DMS153 treated with DMSO at 0.1 percent for 48 hours (cell line): ENCODE measurements around the gene SKAP1.

Source experiments
- DNase-seq: peaks from one replicate; lab custom pipeline; 2025; ENCODE audit not compliant: unreplicated experiment; lab: John Stamatoyannopoulos, UW

Gene SKAP1

GRCh38 chr17:48153691-48154358, 276.2 kb downstream of the SKAP1 start:
- DNase-seq: peak; percentile 66

GRCh38 chr17:48152289-48152688, 277.7 kb downstream of the SKAP1 start:
- DNase-seq: no peak

GRCh38 chr17:48151220-48151619, 278.8 kb downstream of the SKAP1 start:
- no peak for DNase-seq

- DNase-seq: no peak
Observed at GRCh38 chr17:48150597-48151001, 279.4 kb downstream of the SKAP1 start.

GRCh38 chr17:48149787-48150463, 280.1 kb downstream of the SKAP1 start:
- no peak for DNase-seq

DNA sequence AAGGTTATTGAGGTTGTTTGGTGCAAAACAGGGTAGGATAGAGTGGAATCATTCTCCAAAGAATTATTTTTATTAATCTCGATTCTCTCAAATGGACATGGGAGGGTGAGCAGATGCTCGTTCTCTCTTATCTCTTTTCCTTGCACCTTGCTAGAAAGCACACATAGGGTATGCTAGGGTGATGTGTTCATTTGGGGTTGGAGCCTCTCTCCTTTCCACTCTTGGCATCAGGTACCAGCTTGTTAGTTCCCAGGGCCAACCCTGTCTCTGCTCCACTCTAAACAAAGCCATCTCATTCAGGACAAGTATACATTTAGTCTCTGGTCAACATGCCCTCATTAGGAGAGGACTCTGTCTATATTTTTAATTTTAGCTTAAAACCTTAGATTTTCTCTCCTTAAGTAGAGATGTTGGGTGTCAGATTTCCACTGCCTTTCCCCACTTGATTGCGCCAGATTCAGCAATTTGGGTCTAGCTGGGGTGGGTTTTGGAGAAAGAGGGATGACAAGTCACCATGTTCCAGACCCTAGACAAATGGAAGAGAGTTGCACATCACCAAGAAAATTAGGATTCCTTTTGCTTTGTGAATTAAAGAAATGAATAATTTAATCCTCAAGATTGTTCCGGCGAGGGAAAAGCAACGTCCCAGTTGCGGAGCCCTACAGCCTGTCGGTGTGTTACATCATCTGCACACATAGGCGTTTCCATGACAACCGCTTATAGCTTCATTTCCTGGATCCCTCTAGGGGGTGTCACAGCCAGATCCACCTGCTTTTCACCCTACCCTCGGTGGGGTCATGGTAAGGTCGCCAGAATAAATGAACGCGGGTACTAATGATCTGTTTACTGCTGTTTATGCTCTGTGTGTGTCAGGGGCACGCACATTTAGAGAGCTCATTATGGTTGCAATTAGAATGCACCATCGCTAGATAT, 280.9 kb downstream of the SKAP1 start:
- no peak for DNase-seq

DNA sequence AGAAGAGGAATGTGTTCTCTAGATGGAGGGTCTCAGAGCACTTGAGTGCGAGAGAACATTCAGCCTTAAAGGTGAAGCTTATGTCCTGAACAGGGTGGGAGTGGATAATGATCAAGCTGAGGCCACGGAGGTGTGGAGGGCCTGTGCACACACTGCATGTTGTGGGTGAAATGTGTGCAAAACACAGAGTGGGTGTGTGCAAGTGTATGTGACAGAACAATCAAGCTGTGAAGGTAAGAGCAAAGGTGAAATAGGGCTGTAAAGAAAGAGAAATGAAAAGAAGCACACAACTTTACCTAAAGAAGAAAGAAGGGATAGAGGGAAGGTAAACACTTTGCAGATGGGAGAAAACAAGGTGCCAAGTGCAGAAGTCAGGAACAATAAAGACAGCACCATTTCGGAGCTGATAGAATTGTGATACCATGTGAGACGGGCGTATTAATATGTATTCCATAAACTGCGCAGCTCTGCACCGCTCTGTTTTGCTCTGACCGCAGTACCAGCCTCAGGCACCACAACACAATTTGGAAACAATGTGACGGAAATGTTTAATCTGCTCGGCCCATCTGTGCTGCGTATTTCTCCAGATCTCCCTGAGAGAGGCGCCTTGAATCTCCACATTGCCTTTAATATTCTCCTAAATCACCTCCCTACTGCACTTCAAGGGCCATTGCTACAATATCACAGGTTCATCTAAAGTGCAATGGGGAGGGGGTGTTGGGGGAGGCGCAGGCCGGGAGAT, 281.8 kb downstream of the SKAP1 start:
- DNase-seq: no peak

DNA sequence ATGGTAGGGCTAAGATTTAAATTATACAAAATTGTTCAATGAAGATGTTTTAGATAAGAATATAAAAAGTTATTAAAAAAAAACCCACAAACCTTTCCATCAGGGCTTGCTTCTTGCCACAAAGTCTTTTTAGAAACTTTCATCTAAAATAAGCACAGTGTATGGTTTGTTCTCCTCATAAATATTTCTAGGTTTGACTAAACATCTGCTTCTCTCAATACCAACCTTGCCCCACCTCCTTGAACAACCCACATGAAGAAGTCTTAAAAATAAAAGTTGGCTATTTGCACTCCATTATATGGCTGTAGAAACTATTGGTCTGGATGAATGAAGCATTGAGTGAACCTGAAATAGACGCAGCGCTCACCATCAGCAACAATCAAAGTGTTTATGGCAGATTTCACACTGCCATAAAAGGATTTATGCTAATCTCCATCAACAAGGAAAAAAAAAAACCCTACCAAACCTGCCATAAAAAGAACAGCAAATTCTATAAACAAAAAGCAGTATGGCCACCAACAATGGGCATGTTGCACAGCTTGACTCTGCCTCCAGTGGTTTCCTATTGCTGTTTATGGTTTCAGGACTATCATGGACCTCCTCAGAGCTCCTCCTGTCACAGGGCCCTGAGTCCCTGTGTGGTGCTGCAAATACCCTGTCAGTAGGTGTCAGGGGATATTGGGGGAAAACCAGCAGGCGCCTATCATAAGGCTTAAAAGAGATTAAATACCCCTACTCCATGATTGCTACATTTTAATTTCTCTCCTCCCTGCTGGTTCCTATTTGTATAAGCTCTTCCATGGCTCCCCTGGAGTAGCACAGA, 284.8 kb downstream of the SKAP1 start:
- no peak for DNase-seq

DNA sequence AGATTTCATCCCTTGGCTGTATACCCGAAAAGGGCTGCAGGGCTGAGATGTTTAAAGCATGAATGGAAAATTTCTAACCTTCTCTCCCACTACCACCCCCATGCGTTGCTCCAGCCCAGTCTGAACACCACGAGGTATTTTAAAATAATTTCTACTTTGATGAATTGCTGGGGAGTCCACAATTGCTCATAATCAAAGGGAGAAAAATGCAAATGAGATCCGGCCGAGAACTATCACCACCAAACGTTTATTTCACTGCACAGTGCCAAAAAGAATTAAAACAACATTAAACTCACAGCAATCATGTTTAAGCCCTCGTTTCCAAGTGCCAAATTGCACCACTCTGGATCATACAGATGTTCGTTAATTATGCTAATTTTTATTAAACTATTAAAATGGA, 285.8 kb downstream of the SKAP1 start:
- DNase-seq: no peak

GRCh38 chr17:48143629-48144028, 286.4 kb downstream of the SKAP1 start:
- no peak for DNase-seq

DNA sequence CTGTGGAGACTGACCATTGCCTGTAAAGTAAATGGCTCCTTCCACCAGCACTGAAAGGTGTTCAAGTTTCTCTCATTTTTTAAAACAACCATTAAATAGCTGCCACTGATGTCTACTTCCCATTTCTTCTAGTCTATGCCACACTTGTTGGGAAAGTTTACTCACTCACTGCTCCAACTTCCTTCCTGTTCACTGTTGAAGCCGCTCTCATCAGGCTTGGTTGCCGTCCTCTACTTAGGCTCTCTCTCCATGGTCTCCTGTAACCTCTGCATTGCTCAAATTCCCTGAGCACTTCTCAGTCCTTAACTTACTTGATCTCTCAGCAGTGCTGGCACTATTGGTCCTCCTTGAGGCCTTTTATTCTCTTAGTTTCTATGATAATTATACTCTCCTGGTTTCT, 290.1 kb downstream of the SKAP1 start:
- DNase-seq: no peak

DNA sequence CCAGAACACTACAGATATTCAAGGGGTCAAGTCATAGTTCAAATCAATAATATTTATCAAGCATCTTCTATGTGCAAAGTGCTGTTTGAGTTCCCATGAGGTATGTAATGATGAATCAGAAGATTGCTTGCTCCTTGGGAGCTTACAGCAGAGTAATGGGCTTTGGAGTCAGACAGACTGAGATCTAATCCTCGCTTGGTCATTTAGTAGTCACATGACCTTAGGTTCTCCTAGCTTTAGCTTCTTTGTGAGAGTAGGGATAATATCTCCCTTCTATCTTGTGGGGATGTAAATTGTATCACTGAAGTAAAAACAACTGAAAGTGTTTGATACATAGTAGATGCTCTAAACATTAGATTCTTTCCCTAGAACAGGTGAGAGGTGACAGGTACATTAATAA, 292.4 kb downstream of the SKAP1 start:
- no peak for DNase-seq

DNA sequence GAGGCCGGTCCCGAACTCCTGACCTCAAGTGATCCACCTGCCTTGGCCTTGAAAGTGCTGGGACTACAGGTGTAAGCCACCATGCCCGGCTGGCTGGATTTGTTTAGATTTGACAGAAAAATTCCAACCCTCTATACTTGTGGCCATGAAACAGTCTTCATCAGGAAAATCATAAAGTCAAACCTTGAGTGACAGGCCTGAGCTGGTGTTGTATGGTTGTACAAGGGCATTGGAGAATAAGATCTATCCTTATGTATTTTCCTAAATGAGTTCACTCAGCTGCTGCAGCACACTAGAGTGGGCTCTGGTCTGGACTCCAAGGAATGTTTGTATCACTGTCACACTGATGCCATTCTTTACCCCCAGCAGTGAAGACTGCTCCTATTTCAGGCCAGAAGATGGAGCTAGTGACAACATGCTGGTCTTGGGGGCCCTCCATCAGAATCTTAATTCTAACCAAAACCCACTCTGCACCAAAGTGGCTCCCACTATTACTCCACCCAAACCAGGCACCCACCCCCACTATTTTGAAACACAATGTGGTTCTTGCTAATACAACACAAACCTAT, 295.0 kb downstream of the SKAP1 start:
- DNase-seq: no peak

GRCh38 chr17:48132385-48132784, 297.6 kb downstream of the SKAP1 start:
- no peak for DNase-seq

DNA sequence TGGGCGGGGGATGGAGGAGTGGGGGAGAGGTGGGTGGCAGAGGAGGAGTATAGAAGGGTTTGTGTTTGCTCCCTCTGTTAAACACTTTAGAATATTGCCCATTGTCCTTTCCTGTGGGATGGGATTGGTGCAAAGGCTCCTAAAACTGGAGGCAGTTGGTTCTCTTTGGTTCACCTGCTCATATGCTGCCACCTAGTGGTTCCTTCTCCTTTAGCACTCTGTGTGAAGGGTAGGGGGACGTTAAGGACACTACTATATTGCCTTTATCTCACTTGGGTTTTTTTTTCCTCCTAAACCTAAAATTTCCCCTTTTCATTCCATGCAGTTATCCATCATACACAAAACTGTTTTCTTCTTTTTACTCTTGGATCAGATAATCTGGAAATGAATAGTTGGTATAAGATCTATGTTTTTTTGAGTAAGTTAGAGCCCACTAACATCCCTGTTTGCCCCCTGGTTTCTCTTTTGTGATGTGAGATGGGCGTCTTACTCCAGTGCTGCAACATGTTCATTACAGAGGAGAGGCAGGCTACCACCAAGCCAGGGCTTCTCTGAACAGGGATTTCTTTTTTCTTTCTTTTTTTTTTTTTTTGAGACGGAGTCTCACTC, 298.7 kb downstream of the SKAP1 start:
- peak; percentile 80 for DNase-seq

GRCh38 chr17:48129981-48130380, 300.0 kb downstream of the SKAP1 start:
- no peak for DNase-seq

DNA sequence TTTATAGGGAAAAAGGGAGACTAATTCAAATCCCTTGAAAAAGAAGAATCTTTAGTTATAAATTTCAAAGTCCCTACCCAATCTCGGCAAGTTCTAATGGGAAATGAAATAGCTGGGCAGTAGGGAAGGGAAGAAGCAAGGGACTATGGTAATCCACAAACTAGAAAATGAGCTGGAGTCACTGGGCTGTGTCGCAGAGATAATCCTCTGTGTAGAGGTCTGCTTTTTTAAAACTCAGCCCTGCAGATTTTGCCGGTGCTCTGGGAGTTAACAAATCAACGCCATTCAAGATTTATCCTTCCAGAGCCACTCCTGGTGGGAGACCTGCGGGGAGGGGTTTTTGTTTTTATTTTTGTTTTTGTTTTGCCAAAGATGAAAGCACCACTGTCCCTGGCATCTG, 301.6 kb downstream of the SKAP1 start:
- DNase-seq: no peak

GRCh38 chr17:48127371-48128051, 302.5 kb downstream of the SKAP1 start:
- no peak for DNase-seq

GRCh38 chr17:48126532-48126850, 303.5 kb downstream of the SKAP1 start:
- no peak for DNase-seq
